ENCODE results near the gene ABCA1.
A peak's percentile ranks its signal among the peaks of the same experiment; 100 is the strongest.
"Not testable (repeated sequence)": the region's sequence is repeated elsewhere in the genome, so short reads cannot be mapped to it uniquely, and the experiment has no call there.

Gene ABCA1

GRCh38 chr9:104961238-104961637 is 33.3 kb upstream of the ABCA1 start:
- no peak for TF ChIP-seq CTCF (IDR thresholded peaks at IDR 0.05; ENCODE audit: extremely low read depth, missing control alignments)
- peak; percentile 27 for DNase-seq (ENCODE audit: low spot score)

- DNase-seq (ENCODE audit: low spot score) = no peak
- no peak for TF ChIP-seq CTCF (IDR thresholded peaks at IDR 0.05; ENCODE audit: extremely low read depth, missing control alignments)
These were observed 32.7 kb upstream of the ABCA1 start for GRCh38 chr9:104960662-104961061.

GRCh38 chr9:104958751-104959150 is 30.8 kb upstream of the ABCA1 start:
- no peak for DNase-seq (ENCODE audit: low spot score)
- no peak for TF ChIP-seq CTCF (IDR thresholded peaks at IDR 0.05; ENCODE audit: extremely low read depth, missing control alignments)

GRCh38 chr9:104958006-104958405 is 30.1 kb upstream of the ABCA1 start:
- DNase-seq (ENCODE audit: low spot score) = not testable (repeated sequence)

GRCh38 chr9:104951487-104951886 is 23.5 kb upstream of the ABCA1 start:
- TF ChIP-seq CTCF (IDR thresholded peaks at IDR 0.05; ENCODE audit: extremely low read depth, missing control alignments) = no peak

GRCh38 chr9:104950838-104951237 is 22.9 kb upstream of the ABCA1 start:
- TF ChIP-seq CTCF (IDR thresholded peaks at IDR 0.05; ENCODE audit: extremely low read depth, missing control alignments) = no peak
- no peak for DNase-seq (ENCODE audit: low spot score)

More at GRCh38 chr9:104951487-104951886, 23.5 kb upstream of the ABCA1 start:
- DNase-seq (ENCODE audit: low spot score) = no peak

- no peak for TF ChIP-seq CTCF (IDR thresholded peaks at IDR 0.05; ENCODE audit: extremely low read depth, missing control alignments)
- DNase-seq (ENCODE audit: low spot score) = no peak
These were observed 20.3 kb upstream of the ABCA1 start for GRCh38 chr9:104948277-104948676.

GRCh38 chr9:104944871-104945270 is 16.9 kb upstream of the ABCA1 start:
- TF ChIP-seq CTCF (IDR thresholded peaks at IDR 0.05; ENCODE audit: extremely low read depth, missing control alignments) = no peak
- DNase-seq (ENCODE audit: low spot score) = no peak

Measured in GM20000 (cell line).